NCI-H345 treated with DMSO at 0.1 percent for 48 hours (cell line): ENCODE data around the gene MAVS.
"Not testable (repeated sequence)": the region's sequence is repeated elsewhere in the genome, so short reads cannot be mapped to it uniquely, and the experiment has no call there.

Experiments used
- DNase-seq: peaks from one replicate; lab custom pipeline; 2025; ENCODE audit not compliant: unreplicated experiment; lab: John Stamatoyannopoulos, UW

Gene MAVS

DNA sequence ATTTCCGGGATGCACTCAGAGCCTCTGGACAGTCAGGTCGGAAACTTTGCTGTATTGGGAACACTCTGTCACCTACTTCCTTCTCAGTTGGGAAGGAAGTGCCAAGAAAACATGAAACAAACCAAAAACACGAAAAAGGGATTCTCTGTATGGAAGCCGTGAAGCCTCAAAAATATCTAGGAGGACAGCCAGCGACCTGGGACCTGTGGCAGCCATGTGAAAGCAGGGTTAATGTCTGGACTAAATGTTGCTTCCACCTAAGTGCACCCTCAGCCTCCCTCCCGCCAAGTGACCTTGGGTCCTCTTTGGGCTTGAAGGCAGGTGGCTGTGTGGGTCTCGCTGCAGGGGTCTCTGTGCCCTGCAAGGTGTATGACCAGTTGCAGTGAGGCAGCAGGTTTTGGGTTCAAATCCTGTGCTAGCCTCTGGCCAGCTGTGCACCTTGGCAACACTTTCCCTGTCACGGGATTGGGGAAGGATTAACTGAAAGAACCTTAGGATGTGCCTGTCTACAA, 851 bp downstream of the MAVS start:
- no peak for DNase-seq

DNA sequence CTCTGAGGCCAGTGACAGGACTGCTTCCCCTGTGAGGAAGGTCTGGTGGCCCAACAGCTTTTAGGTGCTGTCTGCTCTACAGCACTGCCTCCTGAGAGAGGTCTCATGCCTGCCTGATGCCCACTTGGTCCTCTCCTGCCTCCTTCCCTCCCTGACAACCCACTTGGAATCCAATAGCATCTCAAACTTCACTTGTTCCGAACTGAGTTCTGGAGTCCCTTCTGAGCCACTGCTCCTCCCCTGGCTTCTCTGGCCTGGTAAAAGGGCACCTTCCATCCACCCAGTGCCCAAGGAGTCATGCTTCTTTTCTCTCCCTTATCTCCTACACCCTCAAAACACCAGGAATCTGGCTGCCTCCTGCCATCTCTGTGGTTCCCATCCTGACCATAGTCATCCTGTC, 1.9 kb downstream of the MAVS start:
- DNase-seq, result no peak

DNA sequence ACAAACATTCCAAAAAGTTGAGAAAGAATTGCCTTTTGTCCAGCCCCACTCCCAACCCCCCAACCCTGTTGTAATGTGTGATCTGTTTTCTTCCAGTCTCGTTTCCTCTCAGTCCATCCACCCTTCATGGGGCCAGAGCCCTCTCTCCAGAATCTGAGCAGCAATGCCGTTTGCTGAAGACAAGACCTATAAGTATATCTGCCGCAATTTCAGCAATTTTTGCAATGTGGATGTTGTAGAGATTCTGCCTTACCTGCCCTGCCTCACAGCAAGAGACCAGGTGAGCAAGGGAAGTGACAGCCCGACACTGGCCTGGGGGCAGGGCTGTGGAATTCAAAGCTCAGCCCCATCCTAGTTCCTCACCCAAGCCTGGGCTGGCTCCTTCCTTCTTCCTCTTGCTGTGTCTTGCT, 7.8 kb downstream of the MAVS start:
- no peak for DNase-seq

DNA sequence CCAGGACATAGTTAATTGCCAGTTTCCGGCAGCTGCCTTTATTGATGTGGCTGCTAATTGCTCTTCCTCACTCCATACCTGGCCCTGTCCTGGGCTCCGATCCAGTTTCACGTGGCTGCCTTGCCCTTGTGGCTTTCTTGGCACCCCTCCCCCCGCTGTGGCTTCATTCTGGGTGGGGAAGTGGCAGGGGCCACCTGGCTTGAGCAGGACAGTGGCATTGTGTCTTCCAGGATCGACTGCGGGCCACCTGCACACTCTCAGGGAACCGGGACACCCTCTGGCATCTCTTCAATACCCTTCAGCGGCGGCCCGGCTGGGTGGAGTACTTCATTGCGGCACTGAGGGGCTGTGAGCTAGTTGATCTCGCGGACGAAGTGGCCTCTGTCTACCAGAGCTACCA, 10.8 kb downstream of the MAVS start:
- no peak for DNase-seq

DNA sequence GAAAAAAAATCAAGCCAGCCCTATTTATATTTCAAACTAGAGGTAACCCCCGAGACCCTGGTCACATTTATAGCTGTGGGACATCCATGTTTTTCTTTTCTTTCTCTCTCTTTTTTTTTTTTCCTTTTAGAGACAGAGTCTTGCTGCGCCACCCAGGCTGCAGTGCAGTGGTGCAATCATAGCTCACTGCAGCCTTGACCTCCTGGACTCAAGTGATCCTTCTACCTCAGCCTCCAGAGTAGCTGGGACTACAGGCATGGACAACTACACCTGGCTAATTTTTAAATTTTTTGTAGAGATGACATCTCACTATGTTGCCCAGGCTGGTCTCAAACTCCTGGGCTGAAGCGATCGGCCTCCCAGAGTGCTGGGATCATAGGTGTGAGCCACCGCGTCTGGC, 12.1 kb downstream of the MAVS start:
- no peak for DNase-seq

DNA sequence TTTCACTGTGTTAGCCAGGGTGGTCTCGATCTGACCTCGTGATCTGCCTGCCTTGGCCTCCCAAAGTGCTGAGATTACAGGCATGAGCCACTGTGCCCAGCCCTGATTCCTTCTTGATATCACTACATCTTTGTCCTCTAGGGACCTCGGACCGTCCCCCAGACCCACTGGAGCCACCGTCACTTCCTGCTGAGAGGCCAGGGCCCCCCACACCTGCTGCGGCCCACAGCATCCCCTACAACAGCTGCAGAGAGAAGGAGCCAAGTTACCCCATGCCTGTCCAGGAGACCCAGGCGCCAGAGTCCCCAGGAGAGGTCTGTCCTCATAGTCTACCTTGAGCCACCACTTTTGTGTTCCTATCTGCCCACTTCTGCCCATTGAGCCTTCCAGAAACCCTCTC, 14.6 kb downstream of the MAVS start:
- DNase-seq, result no peak

DNA sequence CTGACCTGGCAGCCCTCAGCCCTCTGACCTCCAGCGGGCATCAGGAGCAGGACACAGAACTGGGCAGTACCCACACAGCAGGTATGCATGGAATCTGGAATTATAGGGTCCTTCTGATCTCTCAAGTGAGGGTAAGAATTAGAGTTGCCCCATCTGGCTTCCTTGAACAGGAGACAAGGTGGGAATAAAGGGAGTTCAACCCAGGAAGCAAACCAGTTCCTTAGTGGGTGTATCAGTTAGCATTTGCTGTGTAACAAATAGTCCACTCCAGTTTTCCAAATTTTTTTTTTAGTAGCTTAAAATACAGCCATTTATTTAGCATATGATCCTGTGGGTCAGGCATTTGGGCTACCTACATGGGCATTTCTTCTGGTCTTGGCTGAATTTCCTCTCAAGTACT, 15.7 kb downstream of the MAVS start:
- no peak for DNase-seq

DNA sequence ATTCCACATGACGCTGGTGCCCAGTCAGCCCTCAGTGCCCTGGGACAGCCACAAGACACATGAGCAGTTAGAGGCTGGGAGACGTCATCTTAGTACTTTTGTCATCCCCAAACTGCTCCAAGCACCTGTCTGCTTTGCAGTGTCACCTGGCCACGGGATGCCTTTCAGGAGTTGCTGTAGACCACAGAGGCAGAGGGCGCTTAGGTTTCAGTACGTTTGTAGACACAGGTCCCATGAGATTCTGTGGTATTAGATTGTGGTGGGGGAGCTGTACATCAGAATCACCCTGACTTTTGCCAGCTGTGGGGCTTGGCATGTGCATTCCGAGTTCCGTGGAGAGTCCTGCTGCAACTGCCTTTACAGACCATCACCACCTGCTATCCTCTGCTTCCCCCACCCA, 16.7 kb downstream of the MAVS start:
- DNase-seq, result no peak

DNA sequence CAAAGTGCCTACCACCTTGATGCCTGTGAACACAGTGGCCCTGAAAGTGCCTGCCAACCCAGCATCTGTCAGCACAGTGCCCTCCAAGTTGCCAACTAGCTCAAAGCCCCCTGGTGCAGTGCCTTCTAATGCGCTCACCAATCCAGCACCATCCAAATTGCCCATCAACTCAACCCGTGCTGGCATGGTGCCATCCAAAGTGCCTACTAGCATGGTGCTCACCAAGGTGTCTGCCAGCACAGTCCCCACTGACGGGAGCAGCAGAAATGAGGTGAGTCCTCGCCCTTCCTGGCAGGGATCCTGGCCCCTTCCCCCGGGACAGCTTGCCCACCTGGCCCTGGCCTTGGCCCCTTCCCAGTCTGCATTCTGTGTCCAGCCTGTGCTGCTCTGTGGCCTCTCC, 17.9 kb downstream of the MAVS start:
- no peak for DNase-seq

DNA sequence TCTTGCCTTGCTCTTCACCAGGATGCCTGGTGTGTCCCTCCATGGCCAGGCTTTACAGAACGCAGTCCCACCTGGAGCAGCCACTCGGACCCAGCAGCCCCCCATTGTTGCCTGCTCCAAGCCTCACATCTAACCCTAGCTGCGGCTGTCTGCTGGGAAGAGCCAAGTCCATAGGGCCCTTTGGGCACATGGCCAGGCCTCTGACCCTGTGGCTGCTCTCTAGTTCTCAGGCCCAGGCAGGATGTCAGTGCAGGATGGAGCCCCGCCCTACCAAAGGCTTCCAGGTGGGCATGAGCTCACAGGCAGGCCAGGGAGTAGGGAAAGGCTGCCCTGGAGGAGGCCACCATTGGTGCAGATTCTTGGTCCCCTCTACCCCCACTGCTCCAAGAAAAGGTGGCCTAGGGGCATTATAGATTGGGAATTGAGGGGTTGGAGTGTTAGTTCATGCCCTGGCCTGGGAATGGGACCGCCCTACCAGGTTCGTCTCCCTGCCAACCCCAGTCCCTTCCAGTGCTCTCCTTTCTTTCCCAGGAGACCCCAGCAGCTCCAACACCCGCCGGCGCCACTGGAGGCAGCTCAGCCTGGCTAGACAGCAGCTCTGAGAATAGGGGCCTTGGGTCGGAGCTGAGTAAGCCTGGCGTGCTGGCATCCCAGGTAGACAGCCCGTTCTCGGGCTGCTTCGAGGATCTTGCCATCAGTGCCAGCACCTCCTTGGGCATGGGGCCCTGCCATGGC, 18.7 kb downstream of the MAVS start:
- no peak for DNase-seq

DNA sequence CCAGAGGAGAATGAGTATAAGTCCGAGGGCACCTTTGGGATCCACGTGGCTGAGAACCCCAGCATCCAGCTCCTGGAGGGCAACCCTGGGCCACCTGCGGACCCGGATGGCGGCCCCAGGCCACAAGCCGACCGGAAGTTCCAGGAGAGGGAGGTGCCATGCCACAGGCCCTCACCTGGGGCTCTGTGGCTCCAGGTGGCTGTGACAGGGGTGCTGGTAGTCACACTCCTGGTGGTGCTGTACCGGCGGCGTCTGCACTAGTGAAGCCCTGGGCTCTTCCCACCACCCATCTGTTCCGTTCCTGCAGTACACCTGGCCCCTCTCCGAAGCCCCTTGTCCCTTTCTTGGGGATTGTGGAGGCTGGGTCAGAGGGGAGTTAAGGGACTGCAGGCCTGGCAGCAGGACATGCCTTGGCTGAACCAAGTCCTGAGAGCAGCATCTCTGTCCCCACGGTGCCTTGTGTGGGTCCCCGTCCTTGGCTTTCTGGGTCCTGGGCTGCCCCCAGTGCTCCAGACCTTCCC, 19.3 kb downstream of the MAVS start:
- DNase-seq, result no peak

DNA sequence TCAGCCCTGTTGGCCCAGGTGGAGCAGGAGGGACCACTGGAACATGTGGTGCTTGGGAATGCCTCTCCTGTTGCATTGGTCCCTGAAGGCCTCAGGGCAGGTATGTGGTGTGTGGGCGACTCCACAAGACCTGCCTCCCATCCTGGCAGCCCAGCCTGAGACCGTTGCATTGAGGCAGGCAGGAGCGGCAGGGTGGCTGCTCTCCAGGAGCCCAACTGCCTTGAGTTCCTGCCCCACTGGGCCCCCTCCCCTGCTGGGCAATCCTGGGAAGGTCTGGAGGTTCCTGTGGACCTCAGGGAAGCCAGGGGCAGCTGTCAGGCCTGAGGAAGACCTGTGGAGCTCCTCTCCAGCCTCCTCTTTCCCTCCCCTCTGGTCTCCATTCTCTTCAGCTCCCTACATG, 19.8 kb downstream of the MAVS start:
- no peak for DNase-seq

DNA sequence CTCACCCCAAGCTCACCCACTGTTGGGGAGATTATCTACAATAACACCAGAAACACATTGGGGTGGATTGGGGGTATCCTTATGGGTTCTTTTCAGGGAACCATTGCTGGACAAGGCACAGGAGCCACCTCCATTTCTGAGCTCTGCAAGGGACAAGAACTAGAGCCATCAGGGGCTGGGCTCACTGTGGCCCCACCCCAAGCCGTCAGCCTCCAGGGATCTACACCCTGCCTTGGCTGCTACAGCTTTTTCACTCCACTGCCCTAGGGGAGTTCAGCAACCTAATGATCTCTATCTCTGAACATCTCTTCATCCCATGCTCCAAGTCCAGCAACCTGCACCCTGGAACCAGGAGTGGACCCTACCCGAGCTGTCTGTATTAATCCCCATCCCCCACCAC, 21.2 kb downstream of the MAVS start:
- DNase-seq, result no peak

DNA sequence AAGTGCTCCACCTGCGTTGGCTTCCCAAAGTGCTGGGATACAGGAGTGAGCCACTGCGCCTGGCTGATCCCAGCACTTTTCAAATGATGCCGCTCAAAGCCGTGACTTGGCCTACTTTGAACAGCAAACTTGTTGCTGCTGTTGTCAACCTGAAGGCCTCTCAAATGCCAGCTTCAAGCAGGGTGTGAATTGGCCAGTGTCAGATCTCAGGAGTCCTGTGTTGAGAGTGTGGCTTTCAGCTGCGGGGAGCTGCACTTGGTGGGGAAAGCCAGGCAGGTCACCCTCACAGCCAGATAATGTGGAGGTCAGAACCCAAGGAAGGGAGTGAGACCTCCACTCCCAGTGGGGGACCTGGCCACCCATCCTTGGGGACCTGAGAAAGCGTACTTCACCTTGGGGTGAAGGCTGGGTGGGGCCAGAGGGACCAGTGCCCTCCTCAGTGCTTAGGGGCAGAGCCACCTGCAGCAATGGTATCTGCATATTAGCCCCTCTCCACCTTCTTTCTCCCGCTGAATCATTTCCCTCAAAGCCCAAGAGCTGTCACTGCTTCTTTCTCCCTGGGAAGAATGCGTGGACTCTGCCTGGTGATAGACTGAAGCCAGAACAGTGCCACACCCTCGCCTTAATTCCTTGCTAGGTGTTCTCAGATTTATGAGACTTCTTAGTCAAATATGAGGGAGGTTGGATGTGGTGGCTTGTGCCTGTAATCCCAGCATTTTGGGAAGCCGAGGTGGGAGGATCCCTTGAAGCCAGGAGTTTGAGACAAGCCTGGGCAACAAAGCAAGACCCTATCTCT, 23.4 kb downstream of the MAVS start:
- DNase-seq, result no peak

DNA sequence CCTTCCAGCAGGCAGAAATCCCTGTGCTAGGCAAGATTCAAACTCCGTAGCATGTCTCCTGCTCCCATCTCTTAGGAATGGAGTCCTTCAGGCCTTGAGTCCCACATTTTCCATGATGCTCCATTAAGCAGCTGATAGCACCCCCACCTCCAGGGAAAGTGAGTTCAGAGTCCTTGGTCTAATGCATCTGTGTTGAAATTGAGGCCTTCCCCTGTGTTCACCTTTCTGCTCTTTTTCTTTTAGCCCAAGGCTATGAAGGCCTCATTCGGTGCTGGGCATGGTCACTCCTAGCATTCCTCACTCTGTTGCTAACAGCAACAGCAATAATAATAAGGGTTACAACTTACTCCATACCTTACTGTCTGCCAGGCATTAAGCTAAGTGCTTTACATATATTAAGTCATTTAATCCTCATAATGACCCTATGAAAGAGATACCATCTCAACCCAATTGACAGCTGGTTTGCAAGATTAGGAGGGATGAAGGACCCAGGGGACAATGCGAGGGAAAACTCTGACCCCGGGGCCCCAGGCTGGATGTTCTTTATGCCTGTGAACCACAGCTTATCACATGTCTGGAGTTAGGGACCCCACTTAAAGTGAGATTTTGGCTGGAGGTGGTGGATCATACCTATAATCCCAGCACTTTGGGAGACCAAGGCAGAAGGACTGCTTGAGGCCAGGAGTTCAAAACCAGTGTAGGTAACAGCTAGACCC, 25.1 kb downstream of the MAVS start:
- DNase-seq, result no peak

DNA sequence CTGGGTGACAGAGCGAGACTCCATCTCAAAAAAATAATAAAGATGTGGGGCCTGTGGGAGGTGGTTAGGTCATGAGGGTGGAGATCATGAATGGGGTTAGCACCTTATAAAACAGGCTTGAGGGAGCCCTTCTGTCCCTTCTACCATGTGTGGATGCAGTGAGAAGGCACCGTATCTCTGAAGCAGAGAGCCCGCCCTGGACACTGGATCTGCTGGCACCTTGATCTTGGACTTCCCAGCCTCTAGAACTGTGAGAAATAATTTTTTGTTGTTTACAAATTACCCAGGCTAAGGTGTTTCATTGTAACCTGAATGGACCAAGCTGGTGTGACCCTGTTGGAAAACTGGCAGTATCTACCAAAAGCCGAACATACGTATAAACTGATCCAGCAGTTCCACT, 26.9 kb downstream of the MAVS start:
- no peak for DNase-seq

DNA sequence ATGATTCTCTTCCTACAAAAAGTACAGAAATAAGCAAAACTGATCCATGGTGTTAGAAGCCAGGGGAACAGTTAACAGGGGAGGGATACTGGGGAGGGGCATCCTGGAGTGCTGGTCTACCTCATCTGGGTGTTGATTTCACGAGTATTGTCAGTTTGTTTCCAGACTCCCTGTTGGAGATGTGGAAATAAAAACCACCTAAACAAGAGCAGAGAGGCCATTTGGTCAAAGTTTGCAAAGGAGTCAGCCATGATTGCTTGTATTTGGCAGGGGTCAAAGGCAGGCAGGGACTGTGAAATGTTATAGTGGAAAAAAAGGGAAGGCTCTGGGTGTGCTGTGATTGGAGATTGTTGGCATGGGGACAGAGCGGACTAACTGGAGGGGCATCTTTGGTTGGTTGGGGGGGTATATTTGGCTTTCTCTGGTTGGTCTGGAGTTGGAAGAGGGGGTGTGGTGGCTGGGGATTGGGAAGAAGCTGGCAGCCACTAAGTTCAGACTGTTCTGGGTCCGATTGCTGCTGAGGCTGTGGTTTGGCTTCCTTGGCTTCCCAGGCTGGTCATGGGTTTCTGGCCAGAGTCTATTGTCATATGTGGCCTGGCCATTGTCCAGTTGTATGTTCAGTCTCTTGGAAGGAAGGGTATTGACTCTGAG, 27.7 kb downstream of the MAVS start:
- DNase-seq, result no peak

DNA sequence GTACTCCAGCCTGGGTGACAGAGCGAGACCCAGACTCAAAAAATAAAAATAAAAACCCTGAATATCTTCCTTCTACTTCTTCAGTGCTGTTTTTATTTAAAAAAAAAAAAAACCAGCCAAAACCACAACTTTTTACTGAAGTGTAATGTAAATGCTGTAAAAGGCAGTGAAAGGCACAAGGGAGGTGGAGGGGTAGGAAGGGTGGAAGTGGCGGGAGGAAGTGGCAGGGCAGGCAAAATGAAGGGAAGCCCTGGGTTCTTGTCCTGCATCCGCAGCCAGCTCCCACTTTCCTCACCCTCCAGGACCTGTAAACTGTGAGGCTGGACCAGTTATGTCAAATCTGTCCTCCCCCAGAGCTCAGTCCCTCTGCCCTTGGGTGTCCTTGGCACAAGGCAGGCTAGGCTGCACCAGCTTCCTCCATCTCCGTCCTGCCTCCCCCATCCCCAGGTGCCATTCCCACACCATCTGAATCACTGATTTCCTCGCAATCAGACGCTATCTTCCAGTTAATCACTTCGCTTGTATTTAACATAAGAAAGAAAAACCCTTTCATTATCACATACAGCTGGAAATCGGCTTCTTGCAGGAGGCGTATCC, 28.8 kb downstream of the MAVS start:
- no peak for DNase-seq

DNA sequence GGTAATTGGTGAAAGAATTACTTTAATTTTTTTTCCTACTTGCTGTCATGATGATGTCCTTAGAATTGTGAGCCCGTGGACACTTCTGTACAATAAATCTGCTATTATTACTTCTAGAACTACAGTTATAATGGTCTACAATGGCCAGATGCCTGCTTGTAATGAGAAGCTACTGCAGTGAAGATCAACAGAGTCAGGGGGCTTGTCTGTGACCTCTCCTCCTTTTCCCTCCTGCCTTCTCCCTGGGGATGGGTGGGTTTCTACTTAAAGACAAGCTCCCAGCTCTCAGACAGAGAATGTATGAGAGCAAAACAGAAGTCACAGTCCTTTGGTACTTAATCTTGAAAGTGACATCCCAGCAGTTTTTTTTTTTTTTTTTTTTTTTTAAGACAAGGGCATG, 29.4 kb downstream of the MAVS start:
- no peak for DNase-seq

DNA sequence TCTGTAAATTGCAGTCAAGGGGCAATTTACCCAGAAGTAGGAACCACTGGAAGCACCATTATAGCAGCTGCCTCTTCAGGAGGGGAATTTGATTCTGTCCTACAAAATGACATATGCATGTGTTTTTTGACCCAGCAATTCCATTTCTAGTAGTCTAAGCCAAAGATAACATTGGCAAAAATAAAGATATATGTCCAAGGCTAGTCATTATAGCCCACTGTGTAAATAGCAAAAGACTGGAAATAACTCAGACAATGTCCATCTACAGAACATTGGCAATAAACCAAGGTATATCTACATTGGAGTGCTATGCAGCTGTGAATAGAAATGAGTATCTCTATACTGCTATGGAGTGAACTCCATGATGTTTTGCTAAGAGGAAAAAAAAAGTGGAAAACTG, 30.0 kb downstream of the MAVS start:
- DNase-seq, result no peak

DNA sequence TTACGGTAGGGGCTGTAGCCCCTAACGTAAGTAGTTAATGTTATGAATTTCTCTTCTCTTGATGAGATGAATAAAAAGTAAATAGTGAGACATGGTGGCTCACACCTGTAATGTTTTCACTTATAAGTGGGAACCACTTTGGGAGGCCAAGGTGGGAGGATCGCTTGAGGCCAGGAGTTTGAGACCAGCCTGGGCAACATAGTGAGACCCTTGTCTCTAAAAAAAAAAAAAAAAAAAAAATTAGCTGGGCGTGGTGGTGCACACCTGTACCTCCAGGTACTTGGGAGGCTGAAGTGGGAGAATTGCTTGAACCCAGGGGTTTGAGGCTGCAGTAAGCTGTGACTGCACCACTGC, 32.3 kb downstream of the MAVS start:
- not testable (repeated sequence) for DNase-seq
